SK-N-SH (cell line): ENCODE results near the gene TMEM109. TPM values are rescaled to one million over a fixed set of nuclear protein-coding genes. Genes with fewer than 3 reads are reported as not detected.

Experiments used
- CTCF ChIA-PET: fragments of 300-600, 350-600 bp; formaldehyde crosslinking; extraction: SDS; loops from one replicate; lab custom pipeline; 2021; lab: Yijun Ruan, JAX
- POLR2A ChIA-PET: fragments of 350-600 bp; sonication (Branson Sonifier 250); formaldehyde crosslinking; extraction: SDS; loops from one replicate; lab custom pipeline; 2020; ENCODE audit warnings: antibody characterized with exemption, inconsistent platforms; lab: Yijun Ruan, JAX
- DNase-seq: peaks from one replicate; pipeline ENCODE4 v3.0.0; 2012
- H2AFZ ChIP-seq: fragments of 200-600 bp; sonication (generic); 2 replicates; pipeline ENCODE4 v1.8.1; 2016; ENCODE audit warnings: antibody characterized with exemption, mild to moderate bottlenecking, low read depth
- H3F3A ChIP-seq: fragments of 200-600 bp; sonication (generic); replicated peaks from 2 replicates; pipeline ENCODE3; 2016; ENCODE audit warnings: antibody characterized with exemption, mild to moderate bottlenecking; ENCODE audit not compliant: insufficient read depth
- H3K27ac ChIP-seq, 2 experiments: fragments of 200-500 bp in 1 of 2; fragments of 200-600 bp in 1 of 2; sonication (Bioruptor generic) in 1 of 2; sonication (generic), shearing (Covaris generic) in 1 of 2; 2 replicates each; pipeline versions ENCODE4 v1.5.1 to v1.6.1; 2014 to 2016; ENCODE audit warnings: low read depth in 2 of 2, inconsistent platforms in 1 of 2, low read length in 1 of 2, mild to moderate bottlenecking in 1 of 2, mixed read lengths in 1 of 2
- H3K27me3 ChIP-seq: fragments of 200-600 bp; sonication (generic), shearing (Covaris generic); 2 replicates; pipeline ENCODE4 v1.6.1; 2016; ENCODE audit warnings: mixed run types; ENCODE audit not compliant: insufficient read depth
- H3K36me3 ChIP-seq, 2 experiments: fragments of 200-500 bp in 1 of 2; fragments of 200-600 bp in 1 of 2; sonication (Bioruptor generic) in 1 of 2; sonication (generic) in 1 of 2; replicated peaks in 1 of 2; 2 replicates each; pipeline versions ENCODE3 to v1.5.1; 2014 to 2016; ENCODE audit warnings: low read length in 1 of 2, mild to moderate bottlenecking in 1 of 2; ENCODE audit not compliant: insufficient read depth in 2 of 2, control insufficient read depth in 1 of 2
- H3K4me1 ChIP-seq, 2 experiments: fragments of 200-500 bp in 1 of 2; fragments of 200-600 bp in 1 of 2; sonication (Bioruptor generic) in 1 of 2; sonication (generic), shearing (Covaris generic) in 1 of 2; 2 replicates each; pipeline versions ENCODE4 v1.5.1 to v1.6.1; 2014 to 2016; ENCODE audit warnings: low read depth in 1 of 2, low read length in 1 of 2, mixed run types in 1 of 2; ENCODE audit not compliant: insufficient read depth in 2 of 2, control insufficient read depth in 1 of 2
- H3K4me2 ChIP-seq: fragments of 200-600 bp; sonication (generic), shearing (Covaris generic); 2 replicates; pipeline ENCODE4 v1.6.1; 2017; ENCODE audit warnings: mixed run types
- H3K4me3 ChIP-seq, 2 experiments: fragments of 200-500 bp in 1 of 2; fragments of 200-600 bp in 1 of 2; sonication (Bioruptor generic) in 1 of 2; sonication (generic), shearing (Covaris generic) in 1 of 2; 2 replicates each; pipeline versions ENCODE4 v1.5.1 to v1.8.1; 2014 to 2016; ENCODE audit warnings: low read depth in 2 of 2, inconsistent platforms in 1 of 2, low read length in 1 of 2, mild to moderate bottlenecking in 1 of 2, mixed read lengths in 1 of 2, moderate library complexity in 1 of 2
- H3K79me2 ChIP-seq: fragments of 200-600 bp; sonication (generic); 2 replicates; pipeline ENCODE4 v1.8.1; 2017; ENCODE audit warnings: mild to moderate bottlenecking; ENCODE audit not compliant: insufficient read depth
- H3K9ac ChIP-seq: fragments of 200-600 bp; sonication (generic); 2 replicates; pipeline ENCODE4 v1.6.1; 2017; ENCODE audit warnings: mixed run types
- H3K9me2 ChIP-seq: fragments of 200-600 bp; sonication (generic); 2 replicates; pipeline ENCODE4 v1.6.1; 2017; ENCODE audit warnings: mixed run types
- H3K9me3 ChIP-seq: fragments of 200-600 bp; sonication (generic); 2 replicates; pipeline ENCODE4 v1.6.1; 2017; ENCODE audit warnings: mixed run types, mild to moderate bottlenecking, moderate library complexity
- H4K20me1 ChIP-seq: fragments of 200-600 bp; sonication (generic); 2 replicates; pipeline ENCODE4 v1.6.1; 2017; ENCODE audit warnings: mild to moderate bottlenecking, mixed run types; ENCODE audit not compliant: insufficient read depth
- CHD2 ChIP-seq: fragments of 150-350 bp; IDR thresholded peaks from 2 replicates; pipeline ENCODE4 v1.6.1; 2018; ENCODE audit warnings: low read length; ENCODE audit not compliant: partially characterized antibody
- EP300 ChIP-seq, 2 experiments: IDR thresholded peaks; 2 replicates each; pipeline versions ENCODE4 v1.4.0 to v1.6.1; 2012; ENCODE audit warnings: borderline replicate concordance in 1 of 2, low read depth in 1 of 2, low read length in 1 of 2
- EZH2phosphoT487 ChIP-seq: fragments of 200-600 bp; sonication (generic); IDR thresholded peaks from 2 replicates; pipeline ENCODE4 v1.6.1; 2017; ENCODE audit warnings: low read depth, mixed run types, mild to moderate bottlenecking, antibody characterized with exemption, moderate library complexity, borderline replicate concordance
- FOSL2 ChIP-seq: IDR thresholded peaks from 2 replicates; pipeline ENCODE4 v1.4.0; 2012; ENCODE audit warnings: low read depth, mild to moderate bottlenecking, moderate library complexity, borderline replicate concordance
- FOXJ3 ChIP-seq: sonication (generic); formaldehyde crosslinking; IDR thresholded peaks from 2 replicates; pipeline ENCODE4 v1.5.1; 2020; ENCODE audit warnings: mild to moderate bottlenecking, missing genetic modification reagents
- FOXM1 ChIP-seq: IDR thresholded peaks from 2 replicates; pipeline ENCODE4 v1.4.0; 2012; ENCODE audit warnings: low read depth, mild to moderate bottlenecking
- MEF2A ChIP-seq: IDR thresholded peaks from 2 replicates; pipeline ENCODE4 v1.4.0; 2012; ENCODE audit warnings: low read depth, borderline replicate concordance
- MXI1 ChIP-seq: IDR thresholded peaks from 2 replicates; pipeline ENCODE4 v1.6.1; 2012; ENCODE audit warnings: mild to moderate bottlenecking, low read depth, low read length, improper control_type of control experiment
- NFIC ChIP-seq: IDR thresholded peaks from 2 replicates; pipeline ENCODE4 v1.4.0; 2012; ENCODE audit warnings: borderline replicate concordance
- POLR2AphosphoS5 ChIP-seq: IDR thresholded peaks from 2 replicates; pipeline ENCODE4 v1.6.1; 2012; ENCODE audit warnings: low read depth, low read length
- RAD21 ChIP-seq: IDR thresholded peaks from 2 replicates; pipeline ENCODE4 v1.6.1; 2012; ENCODE audit warnings: mild to moderate bottlenecking, low read length
- RCOR1 ChIP-seq: fragments of 150-350 bp; IDR thresholded peaks from 2 replicates; pipeline ENCODE4 v1.6.1; 2017; ENCODE audit warnings: antibody characterized with exemption, low read length
- RXRA ChIP-seq: IDR thresholded peaks from 2 replicates; pipeline ENCODE4 v1.4.0; 2012; ENCODE audit warnings: low read depth, mild to moderate bottlenecking, borderline replicate concordance
- SIN3A ChIP-seq: IDR thresholded peaks from 2 replicates; pipeline ENCODE4 v1.6.1; 2012; ENCODE audit warnings: low read depth, mild to moderate bottlenecking, low read length, moderate library complexity, borderline replicate concordance
- TCF12 ChIP-seq: IDR thresholded peaks from 2 replicates; pipeline ENCODE4 v1.4.0; 2012
- WGBS: methylation state at CpG from one replicate; pipeline ENCODE4 v1.1.6; 2017; ENCODE audit warnings: low lambda C conversion rate; 5-methylcytosine and 5-hydroxymethylcytosine counted together
- polyA plus RNA-seq, 3 experiments: library from polyadenylated mRNA; depleted of rRNA; stranded (reverse); fragments of >200 nt; gene quantifications; 2 replicates each; pipeline ENCODE4 v1.2.3, GENCODE V29; 2012
- TF ChIP-seq, protein P1 (sequence below): fragments of 200-600 bp; sonication (generic); IDR thresholded peaks from 2 replicates; pipeline ENCODE4 v1.6.1; 2017; ENCODE audit warnings: antibody characterized with exemption, mild to moderate bottlenecking, moderate library complexity
- TF ChIP-seq, protein P2 (sequence below): IDR thresholded peaks from 2 replicates; pipeline ENCODE4; 2012
- TF ChIP-seq, protein P3 (sequence below): fragments of 150-350 bp; IDR thresholded peaks from 2 replicates; pipeline ENCODE4 v1.6.1; 2016; ENCODE audit warnings: mild to moderate bottlenecking, low read depth, low read length

The TMEM109 gene
- polyA plus RNA-seq, 1 of the 3 experiments (the other 2 are of a cell fraction), result 52.7 TPM

DNA sequence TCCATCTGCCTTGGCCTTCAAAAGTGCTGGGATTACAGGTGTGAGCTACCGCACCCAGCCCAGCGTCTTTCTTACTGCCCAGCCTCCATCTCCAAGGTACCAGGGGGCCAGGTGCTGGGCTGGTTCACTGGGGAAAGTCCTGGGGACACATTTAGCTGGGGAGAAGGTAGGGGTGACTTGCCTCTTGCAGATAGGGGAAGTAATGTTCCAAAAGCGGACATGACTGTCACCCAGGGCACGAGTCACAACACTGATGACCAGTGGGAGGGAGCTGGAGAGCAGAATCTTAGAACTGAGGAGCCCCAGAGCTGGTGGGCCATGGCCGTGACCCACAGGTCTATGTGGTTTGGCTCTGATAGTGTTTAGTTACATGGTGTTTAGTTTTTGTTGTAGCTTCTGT, 40.5 kb downstream of the TMEM109 start:
- TF ChIP-seq CHD2 (no peak), FOXJ3 (CRISPR knock-in tag) (no peak), TCF12 (no peak), MEF2A (no peak), EZH2phosphoT487 (no peak), EP300 (IDR thresholded peaks at IDR 0.05; ENCODE audit: borderline replicate concordance in 1 of 2, low read depth in 1 of 2, low read length in 1 of 2) (no peak), MXI1 (no peak), FOXM1 (no peak), FOSL2 (no peak), RCOR1 (no peak), POLR2AphosphoS5 (no peak), NFIC (no peak), SIN3A (no peak), RXRA (no peak), RAD21 (no peak)
- TF ChIP-seq, protein P1, sequence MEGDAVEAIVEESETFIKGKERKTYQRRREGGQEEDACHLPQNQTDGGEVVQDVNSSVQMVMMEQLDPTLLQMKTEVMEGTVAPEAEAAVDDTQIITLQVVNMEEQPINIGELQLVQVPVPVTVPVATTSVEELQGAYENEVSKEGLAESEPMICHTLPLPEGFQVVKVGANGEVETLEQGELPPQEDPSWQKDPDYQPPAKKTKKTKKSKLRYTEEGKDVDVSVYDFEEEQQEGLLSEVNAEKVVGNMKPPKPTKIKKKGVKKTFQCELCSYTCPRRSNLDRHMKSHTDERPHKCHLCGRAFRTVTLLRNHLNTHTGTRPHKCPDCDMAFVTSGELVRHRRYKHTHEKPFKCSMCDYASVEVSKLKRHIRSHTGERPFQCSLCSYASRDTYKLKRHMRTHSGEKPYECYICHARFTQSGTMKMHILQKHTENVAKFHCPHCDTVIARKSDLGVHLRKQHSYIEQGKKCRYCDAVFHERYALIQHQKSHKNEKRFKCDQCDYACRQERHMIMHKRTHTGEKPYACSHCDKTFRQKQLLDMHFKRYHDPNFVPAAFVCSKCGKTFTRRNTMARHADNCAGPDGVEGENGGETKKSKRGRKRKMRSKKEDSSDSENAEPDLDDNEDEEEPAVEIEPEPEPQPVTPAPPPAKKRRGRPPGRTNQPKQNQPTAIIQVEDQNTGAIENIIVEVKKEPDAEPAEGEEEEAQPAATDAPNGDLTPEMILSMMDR, result no peak
- TF ChIP-seq, protein P2, sequence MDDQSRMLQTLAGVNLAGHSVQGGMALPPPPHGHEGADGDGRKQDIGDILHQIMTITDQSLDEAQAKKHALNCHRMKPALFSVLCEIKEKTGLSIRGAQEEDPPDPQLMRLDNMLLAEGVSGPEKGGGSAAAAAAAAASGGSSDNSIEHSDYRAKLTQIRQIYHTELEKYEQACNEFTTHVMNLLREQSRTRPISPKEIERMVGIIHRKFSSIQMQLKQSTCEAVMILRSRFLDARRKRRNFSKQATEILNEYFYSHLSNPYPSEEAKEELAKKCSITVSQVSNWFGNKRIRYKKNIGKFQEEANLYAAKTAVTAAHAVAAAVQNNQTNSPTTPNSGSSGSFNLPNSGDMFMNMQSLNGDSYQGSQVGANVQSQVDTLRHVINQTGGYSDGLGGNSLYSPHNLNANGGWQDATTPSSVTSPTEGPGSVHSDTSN, result no peak
- TF ChIP-seq, protein P3, sequence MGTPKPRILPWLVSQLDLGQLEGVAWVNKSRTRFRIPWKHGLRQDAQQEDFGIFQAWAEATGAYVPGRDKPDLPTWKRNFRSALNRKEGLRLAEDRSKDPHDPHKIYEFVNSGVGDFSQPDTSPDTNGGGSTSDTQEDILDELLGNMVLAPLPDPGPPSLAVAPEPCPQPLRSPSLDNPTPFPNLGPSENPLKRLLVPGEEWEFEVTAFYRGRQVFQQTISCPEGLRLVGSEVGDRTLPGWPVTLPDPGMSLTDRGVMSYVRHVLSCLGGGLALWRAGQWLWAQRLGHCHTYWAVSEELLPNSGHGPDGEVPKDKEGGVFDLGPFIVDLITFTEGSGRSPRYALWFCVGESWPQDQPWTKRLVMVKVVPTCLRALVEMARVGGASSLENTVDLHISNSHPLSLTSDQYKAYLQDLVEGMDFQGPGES, result no peak
- Histone ChIP-seq H3K79me2 (no peaks in the 10 kb centered on the region), H3K36me3 (no peaks in the 10 kb centered on the region), H3K9ac (no peak overlapping the region), H2AFZ (no peak overlapping the region), H3K27ac (no peak overlapping the region), H3K4me1 (no peaks in the 10 kb centered on the region), H3F3A (no peaks in the 10 kb centered on the region), H3K4me2 (no peak overlapping the region), H3K4me3 (no peak overlapping the region), H3K9me2 (no peaks in the 10 kb centered on the region), H4K20me1 (no peaks in the 10 kb centered on the region), H3K9me3 (no peaks in the 10 kb centered on the region), H3K27me3 (no peaks in the 10 kb centered on the region; the same call in 1 of the 2 replicates)
- POLR2A ChIA-PET, result no interaction called here
- no peak for DNase-seq
- CTCF ChIA-PET, result interaction anchor here (1.0 to 1.6 kb wide), 2 partner anchors 8 to 123 kb away, joined by 4 to 5 read pairs; no protein-coding TSS in a partner anchor
- WGBS, result 62% methylated on average over 5 of the region's 5 CpGs
